Hepatocyte (in vitro differentiated cells): ENCODE data around the gene ITGAD. TPM values are rescaled to one million over a fixed set of nuclear protein-coding genes. Genes with fewer than 3 reads are reported as not detected.

Experiments used
- DNase-seq: peaks from one replicate; pipeline ENCODE4 v3.0.0-alpha.2; 2016; ENCODE audit warnings: low spot score
- H2AFZ ChIP-seq: fragments of 200-600 bp; sonication (generic); 2 replicates; pipeline ENCODE4 v1.6.0; 2016; ENCODE audit warnings: antibody characterized with exemption, mild to moderate bottlenecking
- H3K27ac ChIP-seq: fragments of 200-600 bp; sonication (generic); 2 replicates; pipeline ENCODE4 v1.5.1; 2016; ENCODE audit warnings: mild to moderate bottlenecking
- H3K27me3 ChIP-seq: fragments of 200-600 bp; sonication (generic); 2 replicates; pipeline ENCODE4 v1.6.1; 2016
- H3K36me3 ChIP-seq: fragments of 200-600 bp; sonication (generic); replicated peaks from 2 replicates; pipeline ENCODE4 v1.5.1; 2016; ENCODE audit warnings: low read depth; ENCODE audit not compliant: insufficient read depth
- H3K4me1 ChIP-seq: fragments of 200-600 bp; sonication (generic); 2 replicates; pipeline ENCODE4 v1.5.1; 2016; ENCODE audit warnings: mild to moderate bottlenecking, moderate library complexity; ENCODE audit not compliant: insufficient read depth
- H3K4me2 ChIP-seq: fragments of 200-600 bp; sonication (generic); 2 replicates; pipeline ENCODE4 v1.6.0; 2016
- H3K4me3 ChIP-seq: fragments of 200-600 bp; sonication (generic); 2 replicates; pipeline ENCODE4 v1.5.1; 2016; ENCODE audit warnings: mild to moderate bottlenecking
- H3K79me2 ChIP-seq: fragments of 200-600 bp; sonication (generic); 2 replicates; pipeline ENCODE4 v1.6.0; 2017; ENCODE audit warnings: mild to moderate bottlenecking
- H3K9me2 ChIP-seq: fragments of 200-600 bp; sonication (generic); replicated peaks from 2 replicates; pipeline ENCODE4 v1.6.0; 2017; ENCODE audit warnings: mild to moderate bottlenecking; ENCODE audit not compliant: insufficient read depth
- H3K9me3 ChIP-seq: fragments of 200-600 bp; sonication (generic); 2 replicates; pipeline ENCODE4 v1.5.1; 2016; ENCODE audit warnings: low read depth, mild to moderate bottlenecking
- H4K20me1 ChIP-seq: fragments of 200-600 bp; sonication (generic); 2 replicates; pipeline ENCODE4 v1.6.0; 2016; ENCODE audit warnings: mild to moderate bottlenecking; ENCODE audit not compliant: insufficient read depth, poor library complexity, severe bottlenecking
- CTCF ChIP-seq: fragments of 200-600 bp; sonication (generic); IDR thresholded peaks from 2 replicates; pipeline ENCODE4 v1.5.1; 2016; ENCODE audit warnings: antibody characterized with exemption, mild to moderate bottlenecking; ENCODE audit not compliant: poor library complexity
- EZH2 ChIP-seq: fragments of 200-600 bp; sonication (generic); IDR thresholded peaks from 2 replicates; pipeline ENCODE4 v1.6.1; 2016; ENCODE audit warnings: antibody characterized with exemption, mild to moderate bottlenecking, borderline replicate concordance
- EZH2phosphoT487 ChIP-seq: fragments of 200-600 bp; sonication (generic); IDR thresholded peaks from one replicate; pipeline ENCODE4 v1.6.1; 2018; ENCODE audit warnings: antibody characterized with exemption, mild to moderate bottlenecking, low read depth, moderate library complexity; ENCODE audit not compliant: unreplicated experiment, severe bottlenecking
- WGBS: methylation state at CpG from one replicate; pipeline ENCODE4 v1.1.6; 2016; ENCODE audit warnings: low lambda C conversion rate; ENCODE audit errors: missing lambda C conversion rate; 5-methylcytosine and 5-hydroxymethylcytosine counted together
- polyA plus RNA-seq: library from polyadenylated mRNA; unstranded; fragments of >200 nt; fragmentation: Nextera tagmentation; extraction: Ambion mirVana; gene quantifications from 2 replicates; pipeline ENCODE4 v1.2.1, GENCODE V29; 2016
- total RNA-seq: library from RNA; depleted of rRNA; stranded (reverse); fragments of >200 nt; gene quantifications from 2 replicates; pipeline ENCODE4 v1.2.3, GENCODE V29; 2014

ITGAD gene
- total and polyA plus RNA-seq, 2 experiments from 2014 or later = not detected

GRCh38 chr16:31409433-31409832, 16.3 kb downstream of the ITGAD start:
- no peaks in the 10 kb centered on the region for H3K9me2 ChIP-seq
- no peaks in the 10 kb centered on the region for H4K20me1 ChIP-seq
- DNase-seq = no peak
- H3K27ac ChIP-seq = no peak overlapping the region
- no peaks in the 10 kb centered on the region for H3K27me3 ChIP-seq
- H3K9me3 ChIP-seq = no peaks in the 10 kb centered on the region
- no peak overlapping the region for H3K4me3 ChIP-seq
- H3K4me1 ChIP-seq = no peaks in the 10 kb centered on the region
- TF ChIP-seq EZH2 (no peak), CTCF (no peak), EZH2phosphoT487 (no peak)
- no peak overlapping the region for H3K4me2 ChIP-seq
- no peaks in the 10 kb centered on the region for H3K79me2 ChIP-seq
- WGBS = 56% methylated on average over 3 of the region's 3 CpGs
- H3K36me3 ChIP-seq = no peaks in the 10 kb centered on the region
- no peak overlapping the region for H2AFZ ChIP-seq

GRCh38 chr16:31410082-31410481, 16.9 kb downstream of the ITGAD start:
- Histone ChIP-seq H3K4me2 (no peak overlapping the region), H2AFZ (no peak overlapping the region), H4K20me1 (no peaks in the 10 kb centered on the region), H3K4me3 (no peak overlapping the region), H3K36me3 (no peaks in the 10 kb centered on the region), H3K9me3 (no peaks in the 10 kb centered on the region), H3K79me2 (no peaks in the 10 kb centered on the region), H3K4me1 (no peaks in the 10 kb centered on the region), H3K27me3 (no peaks in the 10 kb centered on the region), H3K27ac (no peak overlapping the region), H3K9me2 (no peaks in the 10 kb centered on the region)
- DNase-seq = no peak
- no peak for TF ChIP-seq EZH2phosphoT487
- TF ChIP-seq CTCF = no peak
- no peak for TF ChIP-seq EZH2
- 94% methylated on average over 5 of the region's 9 CpGs for whole genome bisulfite sequencing

- no peaks in the 10 kb centered on the region for H4K20me1 ChIP-seq
- no peaks in the 10 kb centered on the region for H3K9me3 ChIP-seq
- 85% methylated on average over 22 of the region's 22 CpGs for WGBS
- no peak overlapping the region for H3K27ac ChIP-seq
- no peaks in the 10 kb centered on the region for H3K9me2 ChIP-seq
- TF ChIP-seq EZH2 (no peak), EZH2phosphoT487 (no peak), CTCF (no peak)
- no peaks in the 10 kb centered on the region for H3K27me3 ChIP-seq
- no peak overlapping the region for H3K4me2 ChIP-seq
- DNase-seq = no peak
- no peak overlapping the region for H3K4me3 ChIP-seq
- H3K79me2 ChIP-seq = no peaks in the 10 kb centered on the region
- no peak overlapping the region for H2AFZ ChIP-seq
- no peaks in the 10 kb centered on the region for H3K4me1 ChIP-seq
- H3K36me3 ChIP-seq = no peaks in the 10 kb centered on the region
Measured at GRCh38 chr16:31411024-31411844, 18.1 kb downstream of the ITGAD start.

DNA sequence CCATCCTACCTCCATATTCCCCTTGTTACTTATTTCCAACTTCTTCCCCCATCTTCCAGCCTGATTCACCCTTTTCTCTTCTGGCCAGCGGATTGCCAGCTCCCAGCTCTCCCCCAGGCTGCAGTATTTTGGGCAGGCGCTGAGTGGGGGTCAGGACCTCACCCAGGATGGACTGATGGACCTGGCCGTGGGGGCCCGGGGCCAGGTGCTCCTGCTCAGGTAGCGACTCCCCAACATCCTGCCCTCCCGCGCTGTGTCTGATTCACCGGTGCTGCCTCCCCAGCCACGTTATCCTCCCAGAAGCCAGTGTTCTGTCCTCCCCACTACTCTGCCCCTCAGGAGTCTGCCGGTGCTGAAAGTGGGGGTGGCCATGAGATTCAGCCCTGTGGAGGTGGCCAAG, 19.6 kb downstream of the ITGAD start:
- WGBS = 92% methylated on average over 10 of the region's 10 CpGs
- Histone ChIP-seq H3K36me3 (no peaks in the 10 kb centered on the region), H3K4me1 (no peaks in the 10 kb centered on the region), H3K9me3 (no peaks in the 10 kb centered on the region), H2AFZ (no peak overlapping the region), H3K27me3 (no peaks in the 10 kb centered on the region), H3K9me2 (no peaks in the 10 kb centered on the region), H3K27ac (no peak overlapping the region), H3K4me3 (no peak overlapping the region), H4K20me1 (no peaks in the 10 kb centered on the region), H3K4me2 (no peak overlapping the region), H3K79me2 (no peaks in the 10 kb centered on the region)
- DNase-seq = no peak
- TF ChIP-seq EZH2 (no peak), CTCF (no peak), EZH2phosphoT487 (no peak)
